BE2C (cell line): Measurements from ENCODE around the gene RPL23.

ENCODE experiments used
- DNase-seq: peaks from one replicate; pipeline ENCODE4 v3.0.0-alpha.2; 2020
- H3K27me3 ChIP-seq: fragments of 250-450 bp; sonication (Bioruptor Pico); 2 replicates; pipeline ENCODE4 v1.5.1; 2020; ENCODE audit warnings: mild to moderate bottlenecking
- H3K36me3 ChIP-seq: fragments of 250-450 bp; sonication (Bioruptor Pico); 2 replicates; pipeline ENCODE4 v1.5.1; 2020; ENCODE audit warnings: mild to moderate bottlenecking
- H3K4me1 ChIP-seq: fragments of 250-450 bp; sonication (Bioruptor Pico); 2 replicates; pipeline ENCODE4 v1.5.1; 2020
- H3K4me3 ChIP-seq: 2 replicates; pipeline ENCODE4 v1.5.1; 2011; ENCODE audit warnings: low read depth, low read length
- H3K9me3 ChIP-seq: fragments of 250-450 bp; sonication (Bioruptor Pico); 2 replicates; pipeline ENCODE4 v1.5.1; 2020
- CTCF ChIP-seq: IDR thresholded peaks from 2 replicates; pipeline ENCODE4 v1.5.1; 2012; ENCODE audit warnings: mild to moderate bottlenecking, low read depth, low read length

RPL23 gene

GRCh38 chr17:38886643-38887010 is 33.1 kb upstream of the RPL23 start:
- Histone ChIP-seq H3K9me3 (no peaks in the 10 kb centered on the region), H3K4me1 (peaks cover 11% of the 10 kb centered on the region), H3K27me3 (no peaks in the 10 kb centered on the region), H3K4me3 (no peak overlapping the region), H3K36me3 (no peaks in the 10 kb centered on the region; the same call in 1 of the 2 replicates)
- DNase-seq: no peak
- TF ChIP-seq CTCF: no peak

DNA sequence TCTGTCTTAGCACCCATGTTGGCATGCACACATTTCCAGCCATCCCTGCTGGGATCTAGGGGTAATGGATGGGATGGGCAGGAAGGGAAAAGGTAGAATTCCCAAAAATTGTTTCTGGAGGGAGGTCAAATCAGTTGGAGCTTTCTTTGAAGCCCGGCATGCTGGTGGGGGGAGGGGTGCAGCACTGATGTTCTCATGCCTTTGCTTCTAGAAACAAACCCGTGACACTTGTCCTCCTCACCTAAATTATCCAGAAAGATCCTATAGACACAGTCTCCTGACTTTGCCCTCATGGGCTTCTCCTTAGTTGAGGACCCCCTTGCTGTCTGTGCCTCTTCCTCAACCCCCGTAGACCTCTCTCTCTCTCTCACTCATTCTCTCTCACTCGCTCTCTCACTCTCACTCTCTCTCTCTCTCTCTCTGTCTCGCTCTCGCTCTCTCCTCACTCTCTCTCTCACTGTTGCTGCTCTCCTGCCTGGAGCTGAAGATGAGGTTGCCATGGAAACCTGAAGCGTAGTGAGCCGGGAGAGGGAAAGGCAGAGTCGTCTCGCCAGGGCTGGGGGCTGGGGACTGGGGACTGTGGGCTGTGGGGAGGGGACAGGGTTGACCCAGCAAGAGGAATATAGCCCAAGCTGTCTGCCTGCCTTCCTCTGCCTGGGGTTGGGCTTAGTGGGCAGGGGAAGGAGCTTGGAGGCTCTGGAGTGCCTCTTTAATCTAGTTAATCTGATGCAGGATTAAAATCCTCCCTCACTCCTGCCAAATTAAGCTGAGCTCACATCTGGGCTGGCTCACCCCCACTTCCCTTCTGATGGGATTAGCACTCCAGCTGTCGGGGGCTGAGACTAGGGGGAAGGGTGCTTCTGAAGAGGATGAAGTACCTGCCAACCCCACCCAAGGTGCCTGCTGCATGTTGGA is 32.5 kb upstream of the RPL23 start:
- Histone ChIP-seq H3K4me3 (no peak overlapping the region), H3K27me3 (no peaks in the 10 kb centered on the region), H3K4me1 (peaks cover 15% of the 10 kb centered on the region), H3K9me3 (no peaks in the 10 kb centered on the region), H3K36me3 (no peaks in the 10 kb centered on the region; the same call in 1 of the 2 replicates)
- DNase-seq: peak; percentile 51
- no peak for TF ChIP-seq CTCF

- H3K27me3 ChIP-seq: no peaks in the 10 kb centered on the region
- no peak for DNase-seq
- H3K4me3 ChIP-seq: no peak overlapping the region
- no peaks in the 10 kb centered on the region for H3K9me3 ChIP-seq
- peaks cover 15% of the 10 kb centered on the region for H3K4me1 ChIP-seq
- H3K36me3 ChIP-seq: no peaks in the 10 kb centered on the region; the same call in 1 of the 2 replicates
- TF ChIP-seq CTCF: no peak
Measured at GRCh38 chr17:38885044-38885727, 31.7 kb upstream of the RPL23 start.

DNA sequence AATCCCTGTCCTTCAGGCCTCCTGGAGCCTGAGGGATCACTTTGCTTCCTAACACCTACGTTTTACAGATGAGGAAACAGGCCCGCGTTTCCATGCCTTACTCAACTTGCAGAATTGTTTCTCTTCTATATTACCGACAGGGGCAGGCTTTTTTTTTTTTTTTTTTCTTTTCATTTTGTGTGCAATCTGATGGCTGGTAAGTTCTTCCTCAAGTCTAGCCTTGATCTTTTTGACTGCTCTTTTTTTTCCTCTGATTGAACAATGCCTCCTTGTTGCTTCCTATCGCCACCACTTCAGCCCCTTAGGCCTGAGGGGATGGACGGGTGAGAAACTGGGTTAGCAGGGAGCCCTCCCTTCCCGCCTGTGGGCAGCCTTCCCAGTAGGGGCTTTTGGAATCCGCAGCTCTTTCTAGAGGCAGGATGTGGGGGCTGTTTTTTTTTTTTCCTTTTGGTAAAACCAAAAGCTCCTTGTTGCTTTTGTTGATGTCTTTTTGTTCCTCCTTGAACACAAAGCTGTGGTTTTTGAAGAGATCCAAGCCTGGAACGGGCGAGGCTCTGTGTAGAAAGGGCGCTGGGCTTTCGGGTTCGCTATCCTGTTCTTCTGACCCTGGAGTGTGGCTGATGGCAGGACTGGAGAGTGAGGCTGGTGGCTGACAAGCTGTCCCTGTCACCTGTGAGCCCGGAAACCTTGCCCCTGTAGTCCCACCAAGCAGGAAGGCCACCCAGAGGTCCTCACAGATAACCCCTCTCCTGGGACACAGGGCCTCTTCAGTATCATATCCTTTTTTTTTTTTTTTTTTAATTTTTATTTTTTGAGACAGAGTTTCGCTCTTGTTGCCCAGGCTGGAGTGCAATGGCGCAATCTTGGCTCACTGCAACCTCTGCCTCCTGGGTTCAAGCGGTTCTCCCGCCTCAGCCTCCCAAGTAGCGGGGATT is 30.3 kb upstream of the RPL23 start:
- H3K27me3 ChIP-seq: no peaks in the 10 kb centered on the region
- no peak for TF ChIP-seq CTCF
- no peak overlapping the region for H3K4me3 ChIP-seq
- H3K4me1 ChIP-seq: peaks cover 15% of the 10 kb centered on the region
- H3K9me3 ChIP-seq: no peaks in the 10 kb centered on the region
- no peak for DNase-seq
- no peaks in the 10 kb centered on the region; the same call in 1 of the 2 replicates for H3K36me3 ChIP-seq

- Histone ChIP-seq H3K4me1 (peaks cover 15% of the 10 kb centered on the region), H3K9me3 (no peaks in the 10 kb centered on the region), H3K27me3 (no peaks in the 10 kb centered on the region), H3K4me3 (no peak overlapping the region), H3K36me3 (no peaks in the 10 kb centered on the region; the same call in 1 of the 2 replicates)
- no peak for TF ChIP-seq CTCF
- DNase-seq: no peak
Measured at GRCh38 chr17:38882870-38883269, 29.3 kb upstream of the RPL23 start.
